Mucosa of stomach (tissue), 1 donor: Measurements from ENCODE around the gene OCA2.

ENCODE experiments used
- H3K27me3 ChIP-seq: one replicate; pipeline ENCODE4 v1.7.0; 2013; ENCODE audit warnings: mild to moderate bottlenecking, low read length; ENCODE audit not compliant: control insufficient read depth, insufficient read depth
- H3K36me3 ChIP-seq: one replicate; pipeline ENCODE4 v1.7.0; 2013; ENCODE audit warnings: low read length; ENCODE audit not compliant: control insufficient read depth, insufficient read depth
- H3K4me1 ChIP-seq: one replicate; pipeline ENCODE4 v1.7.0; 2013; ENCODE audit warnings: mild to moderate bottlenecking, low read length; ENCODE audit not compliant: control insufficient read depth, insufficient read depth
- H3K4me3 ChIP-seq: one replicate; pipeline ENCODE4 v1.7.0; 2013; ENCODE audit warnings: low read length
- H3K9ac ChIP-seq: one replicate; pipeline ENCODE4 v1.7.0; 2013; ENCODE audit warnings: mild to moderate bottlenecking, low read length, moderate library complexity
- H3K9me3 ChIP-seq: one replicate; pipeline ENCODE4 v1.7.0; 2013; ENCODE audit warnings: mild to moderate bottlenecking, low read length, moderate library complexity; ENCODE audit not compliant: control insufficient read depth
- donor health status: Pancreatic carcinoma.

The OCA2 gene

GRCh38 chr15:28109626-28110455, 10.7 kb upstream of the OCA2 start:
- no peak overlapping the region for H3K4me3 ChIP-seq
- H3K9ac ChIP-seq: no peak overlapping the region
- H3K27me3 ChIP-seq: peaks cover 30% of the 10 kb centered on the region
- H3K36me3 ChIP-seq: peaks cover 4% of the 10 kb centered on the region
- peaks cover 13% of the 10 kb centered on the region for H3K4me1 ChIP-seq
- H3K9me3 ChIP-seq: no peaks in the 10 kb centered on the region

GRCh38 chr15:28107904-28108275, 8.8 kb upstream of the OCA2 start:
- no peak overlapping the region for H3K4me3 ChIP-seq
- peaks cover 34% of the 10 kb centered on the region for H3K27me3 ChIP-seq
- peaks cover 13% of the 10 kb centered on the region for H3K4me1 ChIP-seq
- peaks cover 4% of the 10 kb centered on the region for H3K36me3 ChIP-seq
- no peaks in the 10 kb centered on the region for H3K9me3 ChIP-seq
- no peak overlapping the region for H3K9ac ChIP-seq

GRCh38 chr15:28107111-28107903, 8.2 kb upstream of the OCA2 start:
- peak overlapping the region; percentile 31 for H3K4me3 ChIP-seq
- H3K4me1 ChIP-seq: peaks cover 13% of the 10 kb centered on the region
- peaks cover 34% of the 10 kb centered on the region for H3K27me3 ChIP-seq
- H3K9ac ChIP-seq: peak overlapping the region; percentile 59
- H3K9me3 ChIP-seq: no peaks in the 10 kb centered on the region
- peaks cover under 1% of the 10 kb centered on the region for H3K36me3 ChIP-seq

- no peaks in the 10 kb centered on the region for H3K36me3 ChIP-seq
- H3K9ac ChIP-seq: peak overlapping the region; percentile 59
- H3K4me1 ChIP-seq: peaks cover 13% of the 10 kb centered on the region
- H3K27me3 ChIP-seq: peaks cover 36% of the 10 kb centered on the region
- H3K4me3 ChIP-seq: peak overlapping the region; percentile 31
- H3K9me3 ChIP-seq: no peaks in the 10 kb centered on the region
These were observed 7.4 kb upstream of the OCA2 start for GRCh38 chr15:28106294-28107110.

GRCh38 chr15:28105793-28106192, 6.7 kb upstream of the OCA2 start:
- no peaks in the 10 kb centered on the region for H3K9me3 ChIP-seq
- H3K4me3 ChIP-seq: no peak overlapping the region
- peaks cover 13% of the 10 kb centered on the region for H3K4me1 ChIP-seq
- no peaks in the 10 kb centered on the region for H3K36me3 ChIP-seq
- H3K9ac ChIP-seq: no peak overlapping the region
- peaks cover 43% of the 10 kb centered on the region for H3K27me3 ChIP-seq

GRCh38 chr15:28105224-28105791, 6.2 kb upstream of the OCA2 start:
- H3K4me3 ChIP-seq: no peak overlapping the region
- no peaks in the 10 kb centered on the region for H3K36me3 ChIP-seq
- no peaks in the 10 kb centered on the region for H3K9me3 ChIP-seq
- peaks cover 13% of the 10 kb centered on the region for H3K4me1 ChIP-seq
- no peak overlapping the region for H3K9ac ChIP-seq
- peaks cover 44% of the 10 kb centered on the region for H3K27me3 ChIP-seq

- Histone ChIP-seq H3K36me3 (no peaks in the 10 kb centered on the region), H3K9ac (no peak overlapping the region), H3K9me3 (no peaks in the 10 kb centered on the region), H3K4me3 (no peak overlapping the region), H3K4me1 (peaks cover 13% of the 10 kb centered on the region), H3K27me3 (peaks cover 54% of the 10 kb centered on the region)
These were observed 5.2 kb upstream of the OCA2 start for GRCh38 chr15:28104326-28104725.

GRCh38 chr15:28103831-28104230, 4.7 kb upstream of the OCA2 start:
- H3K27me3 ChIP-seq: peaks cover 58% of the 10 kb centered on the region
- H3K36me3 ChIP-seq: no peaks in the 10 kb centered on the region
- no peak overlapping the region for H3K9ac ChIP-seq
- no peak overlapping the region for H3K4me3 ChIP-seq
- no peaks in the 10 kb centered on the region for H3K9me3 ChIP-seq
- H3K4me1 ChIP-seq: peaks cover 16% of the 10 kb centered on the region

- no peak overlapping the region for H3K4me3 ChIP-seq
- H3K9me3 ChIP-seq: no peaks in the 10 kb centered on the region
- no peaks in the 10 kb centered on the region for H3K36me3 ChIP-seq
- H3K27me3 ChIP-seq: peaks cover 65% of the 10 kb centered on the region
- H3K4me1 ChIP-seq: peaks cover 19% of the 10 kb centered on the region
- H3K9ac ChIP-seq: no peak overlapping the region
These were observed 2.9 kb upstream of the OCA2 start for GRCh38 chr15:28101983-28102441.

- H3K9me3 ChIP-seq: no peaks in the 10 kb centered on the region
- no peak overlapping the region for H3K4me3 ChIP-seq
- H3K36me3 ChIP-seq: no peaks in the 10 kb centered on the region
- H3K27me3 ChIP-seq: peaks cover 65% of the 10 kb centered on the region
- H3K9ac ChIP-seq: no peak overlapping the region
- peaks cover 20% of the 10 kb centered on the region for H3K4me1 ChIP-seq
These were observed 2.1 kb upstream of the OCA2 start for GRCh38 chr15:28101201-28101600.

GRCh38 chr15:28100516-28101195, 1.5 kb upstream of the OCA2 start:
- H3K4me3 ChIP-seq: no peak overlapping the region
- no peaks in the 10 kb centered on the region for H3K36me3 ChIP-seq
- H3K4me1 ChIP-seq: peaks cover 23% of the 10 kb centered on the region
- H3K9me3 ChIP-seq: no peaks in the 10 kb centered on the region
- peaks cover 65% of the 10 kb centered on the region for H3K27me3 ChIP-seq
- no peak overlapping the region for H3K9ac ChIP-seq
